NCI-H524 (cell line): Measurements from ENCODE around the gene RPS6KA3.
A peak's percentile ranks its signal among the peaks of the same experiment; 100 is the strongest.

ENCODE experiments used
- DNase-seq, 2 experiments: peaks; one replicate each; lab custom pipeline; 2025; lab: John Stamatoyannopoulos, UW

RPS6KA3 gene

GRCh38 chrX:20266810-20267606 lies at the start of gene RPS6KA3:
TSS of gene RPS6KA3 (minus strand) at chrX:20266909. CDS start at chrX:20266632, 277 bp downstream.
- DNase-seq: peak; percentile 80 to 90

GRCh38 chrX:20315140-20315539 lies 48.4 kb upstream of the RPS6KA3 start:
- no peak for DNase-seq

GRCh38 chrX:20313899-20314298 lies 47.2 kb upstream of the RPS6KA3 start:
- DNase-seq: no peak

- no peak for DNase-seq
Observed at GRCh38 chrX:20312018-20312417, 45.3 kb upstream of the RPS6KA3 start.

GRCh38 chrX:20311505-20311904 lies 44.8 kb upstream of the RPS6KA3 start:
- DNase-seq: no peak

- DNase-seq: no peak
Observed at GRCh38 chrX:20309806-20310205, 43.1 kb upstream of the RPS6KA3 start.

GRCh38 chrX:20306668-20307067 lies 40.0 kb upstream of the RPS6KA3 start:
- no peak for DNase-seq

- peak; percentile 2 to 49 for DNase-seq
Observed at GRCh38 chrX:20300822-20301221, 34.1 kb upstream of the RPS6KA3 start.

- DNase-seq: no peak
Observed at GRCh38 chrX:20294957-20295356, 28.2 kb upstream of the RPS6KA3 start.

- DNase-seq: no peak
Observed at GRCh38 chrX:20294284-20294683, 27.6 kb upstream of the RPS6KA3 start.

GRCh38 chrX:20285511-20285910 lies 18.8 kb upstream of the RPS6KA3 start:
- no peak for DNase-seq

GRCh38 chrX:20284992-20285391 lies 18.3 kb upstream of the RPS6KA3 start:
- DNase-seq: no peak

GRCh38 chrX:20284444-20284843 lies 17.7 kb upstream of the RPS6KA3 start:
- no peak for DNase-seq

- no peak for DNase-seq
Observed at GRCh38 chrX:20280938-20281337, 14.2 kb upstream of the RPS6KA3 start.

- DNase-seq: no peak
Observed at GRCh38 chrX:20274121-20274520, 7.4 kb upstream of the RPS6KA3 start.

- no peak for DNase-seq
Observed at GRCh38 chrX:20271730-20272129, 5.0 kb upstream of the RPS6KA3 start.

GRCh38 chrX:20271186-20271585 lies 4.5 kb upstream of the RPS6KA3 start:
- no peak for DNase-seq

GRCh38 chrX:20270562-20270890 lies 3.8 kb upstream of the RPS6KA3 start:
- DNase-seq: no peak

- no peak for DNase-seq
Observed at GRCh38 chrX:20269848-20270561, 3.3 kb upstream of the RPS6KA3 start.

- peak; percentile 27 to 60 for DNase-seq
Observed at GRCh38 chrX:20267931-20268701, 1.4 kb upstream of the RPS6KA3 start.

- no peak for DNase-seq
Observed at GRCh38 chrX:20267607-20267930, 860 bp upstream of the RPS6KA3 start.

GRCh38 chrX:20265726-20266681 lies 705 bp downstream of the RPS6KA3 start:
- peak; percentile 0 to 47 for DNase-seq
